Non-pigmented ciliary epithelial cell (primary cell): Measurements from ENCODE around the gene PLA2G4D.

Experiments used
- DNase-seq: peaks from one replicate; pipeline ENCODE4 v3.0.0-alpha.2; 2010; ENCODE audit warnings: low read depth

Gene PLA2G4D

GRCh38 chr15:42090781-42091180, 3.6 kb downstream of the PLA2G4D start:
- DNase-seq: no peak

GRCh38 chr15:42090370-42090769, 4.0 kb downstream of the PLA2G4D start:
- DNase-seq: no peak

- DNase-seq: no peak
Observed at GRCh38 chr15:42089942-42090341, 4.4 kb downstream of the PLA2G4D start.

DNA sequence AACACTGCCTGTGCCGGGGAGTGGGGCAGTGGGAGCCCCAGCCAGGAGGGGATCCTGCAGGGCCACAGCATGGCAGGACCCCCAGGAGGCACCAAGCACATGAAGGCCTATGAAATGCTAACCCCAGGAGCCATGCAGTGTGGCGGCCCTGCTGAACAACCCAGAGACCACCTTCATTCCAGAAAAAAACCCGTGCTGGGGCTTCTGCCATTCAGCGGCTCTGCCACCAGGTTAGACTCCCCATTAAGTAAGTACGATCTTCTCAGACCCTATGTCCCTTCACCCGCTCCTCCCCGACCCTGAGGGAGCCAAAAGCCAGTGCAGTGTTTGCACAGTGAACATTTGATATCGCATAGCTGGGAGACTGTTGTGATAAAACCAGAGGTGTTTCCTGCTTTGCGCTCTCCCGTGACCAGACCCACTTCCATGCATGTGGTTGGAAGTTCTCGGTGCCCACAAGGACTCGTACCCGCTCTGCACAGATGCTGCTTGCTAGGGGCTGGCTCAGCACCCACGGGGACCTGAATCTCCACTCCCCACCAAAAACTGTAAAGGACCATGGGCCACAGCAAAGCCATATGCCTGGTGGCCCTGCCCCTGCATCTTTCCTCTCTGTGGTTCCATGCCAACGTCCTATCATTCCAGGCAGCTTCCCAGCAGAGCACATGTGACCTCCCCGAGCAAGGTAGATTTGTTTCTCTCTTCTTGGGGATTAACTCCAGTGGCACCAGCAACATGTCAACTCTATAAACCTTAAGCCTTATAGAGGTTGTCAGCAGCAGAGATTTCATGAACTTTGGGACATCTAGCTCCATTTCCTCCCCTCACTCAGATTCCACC, 5.3 kb downstream of the PLA2G4D start:
- no peak for DNase-seq

DNA sequence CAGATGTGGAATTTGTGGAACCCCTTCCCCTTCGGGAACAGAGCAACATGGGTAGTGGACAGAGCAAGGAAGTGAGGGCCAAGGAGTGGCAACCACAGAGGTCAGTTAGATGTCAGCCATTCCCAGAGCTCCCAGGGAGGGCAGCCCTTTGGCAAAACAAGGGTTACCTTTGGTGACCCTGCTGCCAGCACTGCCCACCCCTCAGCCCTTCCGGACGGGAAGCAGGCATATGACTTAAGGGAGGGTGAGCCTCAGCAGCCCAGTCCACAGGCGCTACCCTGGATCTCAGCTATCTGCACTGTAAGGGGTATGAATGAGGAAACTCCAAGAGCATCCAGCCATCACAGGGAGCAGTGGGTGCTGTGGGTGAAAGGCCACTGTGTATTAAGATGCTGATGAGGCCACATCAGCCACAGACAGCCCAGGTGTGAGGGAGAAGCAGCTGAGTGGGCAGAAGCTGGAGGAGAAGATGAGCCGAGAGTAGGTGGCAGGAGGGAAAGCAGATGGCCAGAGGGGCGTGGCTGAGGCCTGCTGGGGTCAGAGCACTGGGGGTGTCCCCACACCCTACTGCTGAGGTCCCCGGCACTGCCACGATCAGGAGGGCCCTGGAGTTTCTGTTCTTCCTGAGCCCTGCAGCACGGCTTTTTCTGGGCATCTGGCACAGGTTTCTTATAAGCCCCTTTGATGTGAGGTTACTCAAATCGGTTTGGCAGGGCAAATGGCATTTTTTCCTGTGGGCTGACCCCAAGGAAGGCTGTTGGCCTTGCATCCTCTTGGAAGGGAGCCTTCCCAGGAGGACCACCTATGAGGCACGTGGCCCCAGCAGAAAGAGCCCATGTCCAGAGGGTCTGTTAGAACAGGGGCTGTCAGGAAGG, 6.2 kb downstream of the PLA2G4D start:
- DNase-seq: no peak

- DNase-seq: no peak
Observed at GRCh38 chr15:42087460-42087859, 6.9 kb downstream of the PLA2G4D start.

DNA sequence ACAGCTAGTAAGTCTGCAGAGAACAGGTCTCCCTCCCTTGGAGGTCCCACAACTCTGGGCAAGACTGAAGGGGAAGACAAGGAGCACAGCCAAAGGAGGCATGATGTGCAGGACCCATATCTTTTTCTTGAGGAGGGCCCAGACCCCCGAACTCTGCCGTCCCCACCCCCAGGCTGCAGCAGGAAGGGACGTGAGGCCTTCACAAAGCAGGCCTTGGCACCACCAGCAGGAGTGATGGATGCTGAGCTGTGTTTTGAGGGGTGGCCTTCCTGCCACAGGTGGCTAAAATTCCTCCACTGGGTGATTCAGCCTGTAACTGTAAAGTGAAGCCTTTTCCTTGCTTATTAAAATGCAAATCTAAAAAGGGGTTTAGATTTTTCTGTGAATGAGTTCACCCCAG, 8.6 kb downstream of the PLA2G4D start:
- no peak for DNase-seq

DNA sequence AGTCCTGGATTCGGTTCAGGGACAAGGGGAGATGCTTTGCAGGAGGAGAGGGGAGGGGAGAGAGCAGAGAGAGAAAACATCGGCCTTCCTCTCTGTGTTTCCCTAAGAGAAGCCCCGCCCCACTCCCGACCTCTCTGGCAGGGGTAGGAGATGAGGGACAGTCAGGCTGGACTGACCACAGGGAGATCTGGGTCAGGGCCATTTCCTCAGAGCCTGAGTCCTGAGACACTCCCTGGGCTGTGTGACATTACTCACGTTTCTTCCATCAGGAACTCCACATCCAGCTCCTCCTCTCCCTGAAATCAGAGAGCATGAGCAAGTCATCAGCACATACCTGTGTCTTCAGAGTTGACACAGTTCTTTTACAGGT, 9.1 kb downstream of the PLA2G4D start:
- DNase-seq: no peak

DNA sequence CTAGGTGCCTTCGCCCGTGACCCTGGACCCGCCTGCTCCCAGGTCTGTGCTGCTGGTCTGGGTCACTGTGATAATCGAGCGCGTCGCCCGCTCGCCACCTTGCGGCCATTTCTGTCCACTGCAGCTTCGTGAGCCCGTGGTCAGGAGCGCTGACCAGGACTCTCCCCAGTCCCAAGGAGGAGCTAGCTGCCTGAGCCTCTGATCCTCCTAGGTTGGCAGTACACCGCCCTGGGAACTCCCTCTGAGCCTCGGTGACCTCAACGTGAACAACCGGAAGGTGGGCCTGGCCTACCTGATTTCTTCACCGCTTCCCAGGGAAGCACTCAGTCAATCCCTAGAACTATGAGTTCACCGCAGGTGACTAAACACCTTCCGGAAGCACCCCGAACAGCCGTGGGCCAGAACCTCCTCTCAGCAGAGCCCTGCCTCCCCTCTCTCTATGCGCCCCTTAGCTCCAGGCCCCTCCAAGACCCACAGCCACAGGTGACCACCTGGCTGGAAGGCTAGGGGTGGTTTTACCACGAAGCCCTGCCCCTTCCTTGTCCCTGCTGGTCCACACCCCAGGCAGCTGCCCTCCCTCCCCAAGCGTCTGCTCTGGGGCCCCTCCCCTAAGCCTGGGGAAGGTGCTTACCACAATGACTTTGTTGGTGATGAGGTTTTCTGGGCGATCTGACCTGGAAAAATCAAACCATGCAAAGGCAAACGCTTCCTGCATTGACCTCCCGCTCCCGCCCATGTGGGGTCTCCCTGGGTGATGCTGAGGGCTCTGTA, 9.7 kb downstream of the PLA2G4D start:
- DNase-seq: no peak

- no peak for DNase-seq
Observed at GRCh38 chr15:42083916-42084315, 10.4 kb downstream of the PLA2G4D start.

DNA sequence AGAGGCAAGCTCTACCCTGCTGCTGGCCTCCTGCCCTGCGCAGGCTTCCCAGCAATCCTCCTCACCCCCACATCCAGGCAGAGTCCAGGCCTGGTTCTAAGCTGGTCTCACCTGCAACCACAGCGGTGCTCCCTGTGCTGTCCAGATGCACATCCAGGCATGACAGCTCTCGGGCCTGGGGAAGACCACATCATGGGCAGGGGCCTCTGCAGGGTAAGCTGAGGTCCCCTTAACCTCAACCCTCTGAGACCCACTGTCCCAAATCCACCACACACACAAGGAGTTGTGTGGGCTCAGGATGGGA, 10.8 kb downstream of the PLA2G4D start:
- no peak for DNase-seq

DNA sequence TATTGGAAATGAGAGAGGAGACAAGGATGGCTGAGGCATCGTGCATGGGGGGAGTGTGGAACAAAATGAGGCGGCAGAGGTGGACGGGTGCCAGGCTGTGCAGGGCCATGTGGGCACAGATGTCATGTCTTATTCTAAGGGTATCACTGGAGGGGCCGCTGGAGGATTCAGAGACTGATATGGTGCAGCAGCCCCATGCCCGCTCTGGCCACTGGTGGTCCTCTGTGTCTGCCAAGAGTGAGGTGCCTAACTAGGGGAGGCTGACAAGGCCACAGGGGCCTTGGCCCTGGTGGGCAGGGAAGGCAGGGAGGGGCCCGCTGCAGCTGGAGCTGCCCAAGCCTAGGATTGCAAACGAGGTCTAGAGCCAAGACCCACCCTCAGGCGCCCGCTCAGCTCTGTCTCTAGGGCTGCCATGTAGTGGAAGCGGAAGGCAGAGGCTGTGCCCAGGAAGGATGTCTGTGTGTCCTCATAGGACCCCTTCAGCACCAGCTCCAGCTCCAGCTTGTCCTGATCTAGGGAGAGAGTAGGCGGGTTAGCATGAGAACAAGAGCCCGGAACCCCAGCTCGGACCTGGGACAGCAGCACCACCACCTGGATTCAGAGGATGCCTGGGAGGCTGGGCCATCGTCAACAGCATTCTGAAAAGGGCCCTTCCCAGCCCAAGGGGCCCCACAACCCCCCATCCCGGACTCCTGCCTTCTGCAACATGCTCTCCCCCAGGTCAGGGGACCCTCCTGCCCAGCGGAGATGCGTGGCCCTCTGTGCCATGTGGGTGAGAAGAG, 11.3 kb downstream of the PLA2G4D start:
- no peak for DNase-seq

- no peak for DNase-seq
Observed at GRCh38 chr15:42082141-42082540, 12.2 kb downstream of the PLA2G4D start.

DNA sequence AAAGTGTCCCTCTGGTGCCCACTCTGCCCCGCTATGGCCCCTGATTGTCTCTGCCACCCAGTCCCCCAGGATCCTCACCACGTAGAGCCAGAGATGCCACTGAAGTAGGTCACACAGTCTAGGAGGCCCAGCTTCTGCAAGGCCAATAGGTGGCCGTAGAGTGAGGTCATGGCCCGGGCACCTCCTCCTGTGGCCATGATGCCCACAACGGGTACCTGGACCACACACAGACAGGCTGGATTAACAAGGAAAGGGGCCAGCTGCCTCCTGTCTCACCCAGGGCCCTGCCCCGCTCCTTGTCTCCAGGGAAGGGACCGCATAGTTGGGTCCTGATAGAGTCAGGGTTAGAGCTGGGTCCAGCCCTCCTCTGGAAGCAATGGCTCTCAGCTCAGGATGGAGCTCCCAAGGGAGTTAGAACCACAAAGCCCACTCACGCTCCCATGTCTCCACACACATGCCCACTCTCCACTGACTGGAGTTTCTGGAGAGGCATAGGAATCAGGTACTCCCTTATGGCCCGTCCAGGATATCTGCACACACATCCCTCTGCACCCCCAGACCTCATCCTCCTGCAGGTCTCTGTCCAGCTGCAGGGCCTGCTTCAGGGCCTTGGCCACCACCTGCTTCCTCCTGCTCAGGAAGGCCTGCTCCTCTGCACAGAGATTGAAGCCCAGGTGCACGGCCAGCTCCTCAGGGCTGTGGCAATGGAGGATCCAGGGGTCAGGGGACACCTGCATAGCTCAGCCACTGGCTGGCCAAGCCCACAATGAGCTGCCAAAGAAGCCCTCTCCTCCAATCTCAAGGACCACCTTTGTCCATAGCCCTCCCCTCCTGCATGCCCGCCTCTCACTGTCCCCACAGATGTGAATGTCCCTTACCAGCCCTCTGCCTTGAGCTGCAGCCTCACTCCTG, 13.2 kb downstream of the PLA2G4D start:
- no peak for DNase-seq

- no peak for DNase-seq
Observed at GRCh38 chr15:42080186-42080918, 14.0 kb downstream of the PLA2G4D start.

- DNase-seq: no peak
Observed at GRCh38 chr15:42079401-42079908, 14.9 kb downstream of the PLA2G4D start.

DNA sequence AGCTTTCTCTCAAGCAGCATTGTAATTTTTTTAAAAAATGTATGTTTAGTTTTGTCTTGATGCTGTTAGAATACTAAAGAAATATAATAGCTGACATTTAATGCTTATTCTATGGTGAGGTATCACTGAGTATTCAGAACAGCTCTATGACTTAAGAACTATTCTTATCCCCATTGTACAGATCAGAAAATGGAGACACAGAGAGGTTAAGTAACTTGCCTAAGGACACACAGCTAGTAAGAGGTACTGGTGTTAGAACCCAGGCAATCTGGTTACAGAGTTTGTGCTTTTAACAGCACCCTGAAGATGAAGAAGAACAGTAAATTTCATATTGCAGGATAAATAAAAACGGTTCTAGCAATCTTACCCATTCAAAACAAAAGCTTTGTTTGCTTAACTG, 15.5 kb downstream of the PLA2G4D start:
- no peak for DNase-seq

DNA sequence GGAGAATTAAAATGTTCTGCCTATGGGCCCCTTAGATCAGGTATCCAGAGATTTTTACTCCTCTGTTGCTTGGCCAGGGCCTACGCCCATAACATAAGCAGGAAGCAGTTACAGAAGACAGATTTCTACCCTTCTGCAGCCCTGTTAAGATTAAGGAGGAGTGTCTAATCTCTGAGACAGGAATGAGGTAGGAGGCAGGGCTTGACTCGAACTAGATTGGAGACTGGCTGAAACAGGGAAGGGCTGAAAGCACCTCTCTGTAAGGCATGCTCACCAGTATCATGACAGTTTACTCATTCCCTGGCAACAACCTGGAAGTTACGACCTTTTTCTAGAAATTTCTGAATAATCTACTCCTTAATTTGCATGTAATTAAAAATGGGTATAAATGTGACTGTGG, 16.7 kb downstream of the PLA2G4D start:
- DNase-seq: no peak

GRCh38 chr15:42073418-42073817, 20.9 kb downstream of the PLA2G4D start:
- no peak for DNase-seq

DNA sequence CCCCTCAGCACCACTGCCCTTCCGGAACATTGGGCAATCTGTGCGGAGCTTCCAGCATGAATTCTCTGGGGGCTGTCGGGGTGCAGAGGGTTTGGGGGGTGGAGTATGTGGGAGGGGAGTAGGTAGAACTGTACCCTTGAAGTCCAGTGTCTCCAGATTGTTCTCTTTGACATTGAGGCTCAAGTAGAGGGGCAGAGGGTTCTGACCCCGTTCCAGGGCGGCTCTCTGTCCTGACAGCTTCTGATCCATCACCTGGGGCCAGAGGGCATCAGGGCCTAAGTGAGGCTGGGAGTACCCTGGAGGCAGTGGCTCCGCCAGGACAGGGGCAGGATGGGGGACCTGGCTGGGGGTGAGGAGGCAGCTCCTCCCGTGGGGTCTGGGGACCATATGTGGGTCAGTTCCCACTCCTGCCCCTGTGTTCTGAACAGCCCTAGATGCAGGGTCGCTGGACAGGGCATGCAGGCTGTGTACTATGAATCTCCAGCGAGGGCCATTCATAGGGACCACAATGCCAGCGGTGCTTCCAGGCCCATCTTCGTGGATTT, 22.1 kb downstream of the PLA2G4D start:
- DNase-seq: no peak
